Neuronal stem cell (in vitro differentiated cells): Measurements from ENCODE around the gene CDC42BPA.
"Not testable (repeated sequence)": the region's sequence is repeated elsewhere in the genome, so short reads cannot be mapped to it uniquely, and the experiment has no call there.

Experiments
- DNase-seq: peaks from one replicate; pipeline ENCODE4 v3.0.0-alpha.2; 2013; ENCODE audit warnings: low spot score
- H2AFZ ChIP-seq: one replicate; pipeline ENCODE4 v1.6.1; 2013; ENCODE audit warnings: mild to moderate bottlenecking, low read length, inconsistent platforms
- H2AK5ac ChIP-seq: 2 replicates; pipeline ENCODE4 v1.6.1; 2013; ENCODE audit warnings: low read depth, mild to moderate bottlenecking, inconsistent platforms, low read length, moderate library complexity, mixed read lengths
- H2BK120ac ChIP-seq: 2 replicates; pipeline ENCODE4 v1.6.1; 2013; ENCODE audit warnings: low read depth, mild to moderate bottlenecking, inconsistent platforms, low read length, moderate library complexity, mixed read lengths
- H2BK12ac ChIP-seq: one replicate; pipeline ENCODE4 v1.6.1; 2013; ENCODE audit warnings: low read length, inconsistent platforms
- H2BK15ac ChIP-seq: 2 replicates; pipeline ENCODE4 v1.6.1; 2013; ENCODE audit warnings: mild to moderate bottlenecking, low read length, inconsistent platforms, mixed read lengths
- H2BK5ac ChIP-seq: one replicate; pipeline ENCODE4 v1.6.1; 2013; ENCODE audit warnings: inconsistent platforms, mild to moderate bottlenecking, low read length, moderate library complexity
- H3K14ac ChIP-seq: one replicate; pipeline ENCODE4 v1.6.1; 2013; ENCODE audit warnings: low read length, inconsistent platforms
- H3K18ac ChIP-seq: 2 replicates; pipeline ENCODE4 v1.6.1; 2013; ENCODE audit warnings: low read length, inconsistent platforms
- H3K23ac ChIP-seq: 2 replicates; pipeline ENCODE4 v1.6.1; 2013; ENCODE audit warnings: low read depth, mild to moderate bottlenecking, mixed read lengths, low read length, inconsistent platforms; ENCODE audit not compliant: poor library complexity
- H3K27ac ChIP-seq: replicated peaks from 3 replicates; pipeline ENCODE4 v1.5.1; 2013; ENCODE audit warnings: low read length, inconsistent platforms
- H3K27me3 ChIP-seq, 3 experiments: 2 replicates each; pipeline ENCODE4 v1.6.1; 2013; ENCODE audit warnings: low read length in 3 of 3, mild to moderate bottlenecking in 2 of 3, inconsistent platforms in 1 of 3, low read depth in 1 of 3, mixed read lengths in 1 of 3, moderate library complexity in 1 of 3; ENCODE audit not compliant: control insufficient read depth in 3 of 3, insufficient read depth in 3 of 3
- H3K36me3 ChIP-seq, 2 donors: replicated peaks in 1 of 2; 2 replicates each; pipeline ENCODE4 v1.6.1; 2013; ENCODE audit warnings: low read length in 2 of 2; ENCODE audit not compliant: control insufficient read depth in 2 of 2, insufficient read depth in 2 of 2
- H3K4ac ChIP-seq: 2 replicates; pipeline ENCODE4 v1.6.1; 2013; ENCODE audit warnings: inconsistent platforms, mild to moderate bottlenecking, low read length, moderate library complexity
- H3K4me1 ChIP-seq, 2 donors: 1 replicate in 1 of 2; 2 replicates in 1 of 2; pipeline ENCODE4 v1.6.1; 2013; ENCODE audit warnings: low read length in 2 of 2, low read depth in 1 of 2; ENCODE audit not compliant: control insufficient read depth in 2 of 2, insufficient read depth in 1 of 2
- H3K4me2 ChIP-seq: one replicate; pipeline ENCODE4 v1.6.1; 2013; ENCODE audit warnings: mild to moderate bottlenecking, low read length, inconsistent platforms; ENCODE audit not compliant: insufficient read depth, poor library complexity, severe bottlenecking
- H3K4me3 ChIP-seq, 2 donors: 2 replicates each; pipeline ENCODE4 v1.5.1; 2013; ENCODE audit warnings: low read length in 2 of 2, mild to moderate bottlenecking in 2 of 2, inconsistent platforms in 1 of 2, moderate library complexity in 1 of 2
- H3K79me1 ChIP-seq: one replicate; pipeline ENCODE4 v1.6.1; 2013; ENCODE audit warnings: low read depth, mild to moderate bottlenecking, inconsistent platforms, low read length, moderate library complexity
- H3K9ac ChIP-seq: one replicate; pipeline ENCODE4 v1.6.1; 2013; ENCODE audit warnings: mild to moderate bottlenecking, low read depth, low read length, inconsistent platforms; ENCODE audit not compliant: poor library complexity
- H3K9me3 ChIP-seq, 2 donors: replicated peaks in 1 of 2; 2 replicates each; pipeline versions ENCODE3 to v1.6.1; 2013; ENCODE audit warnings: low read length in 2 of 2, mild to moderate bottlenecking in 2 of 2, inconsistent platforms in 1 of 2, low read depth in 1 of 2, mixed read lengths in 1 of 2, moderate library complexity in 1 of 2; ENCODE audit not compliant: control insufficient read depth in 2 of 2, insufficient read depth in 1 of 2
- H4K8ac ChIP-seq: one replicate; pipeline ENCODE4 v1.6.1; 2013; ENCODE audit warnings: low read depth, mild to moderate bottlenecking, inconsistent platforms, low read length, moderate library complexity
- H4K91ac ChIP-seq: one replicate; pipeline ENCODE4 v1.6.1; 2013; ENCODE audit warnings: low read length, low read depth, mild to moderate bottlenecking, inconsistent platforms; ENCODE audit not compliant: poor library complexity
- WGBS, 2 donors: extraction: QIAGEN DNeasy Blood & Tissue Kit; methylation state at CpG; one replicate each; pipeline ENCODE4 v1.1.7; 2013; ENCODE audit warnings: missing lambda C conversion rate in 2 of 2, mixed read lengths in 1 of 2; ENCODE audit not compliant: insufficient read length in 2 of 2, insufficient replicate concordance in 1 of 2; ENCODE audit errors: extremely low coverage in 2 of 2; 5-methylcytosine and 5-hydroxymethylcytosine counted together

CDC42BPA gene

DNA sequence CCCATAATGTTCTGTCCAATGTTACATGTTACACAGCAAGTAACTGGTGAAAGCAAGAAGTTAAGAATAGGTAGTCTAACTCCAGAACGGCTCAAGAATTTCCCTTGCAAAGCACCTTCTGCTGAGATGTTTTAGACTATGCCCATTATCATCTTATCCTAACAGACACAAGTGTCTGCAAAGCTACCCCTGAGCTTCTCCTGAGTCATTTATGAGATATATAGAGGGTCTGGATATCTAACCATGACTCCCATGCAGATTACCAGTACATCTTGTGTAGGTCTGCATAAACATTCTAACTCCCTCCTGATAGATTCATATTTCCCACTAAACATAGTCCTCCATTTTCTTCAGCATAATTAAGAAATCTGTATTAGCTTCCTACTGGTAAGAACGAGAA, 206.5 kb downstream of the CDC42BPA start:
- H3K4me3 ChIP-seq, result no peak overlapping the region
- H3K14ac ChIP-seq, result no peak overlapping the region
- no peaks in the 10 kb centered on the region for H3K27me3 ChIP-seq
- no peak overlapping the region for H3K9ac ChIP-seq
- peaks cover 2 to 29% of the 10 kb centered on the region in 2 donors for H3K36me3 ChIP-seq
- H3K4me1 ChIP-seq, result no peaks in the 10 kb centered on the region
- H3K18ac ChIP-seq, result no peak overlapping the region
- H2AK5ac ChIP-seq, result no peak overlapping the region
- H3K4me2 ChIP-seq, result no peak overlapping the region
- no peak overlapping the region for H3K4ac ChIP-seq
- no peak overlapping the region for H3K27ac ChIP-seq
- H4K8ac ChIP-seq, result no peak overlapping the region
- no peaks in the 10 kb centered on the region for H3K79me1 ChIP-seq
- no CpG with 5 or more reads among the region's 2 CpGs for whole genome bisulfite sequencing, 2 donors
- H2AFZ ChIP-seq, result no peak overlapping the region
- H4K91ac ChIP-seq, result no peak overlapping the region
- peaks cover 0 to 5% of the 10 kb centered on the region in 2 donors for H3K9me3 ChIP-seq
- no peak overlapping the region for H2BK120ac ChIP-seq
- H2BK15ac ChIP-seq, result no peak overlapping the region
- no peak overlapping the region for H2BK5ac ChIP-seq
- no peak for DNase-seq
- no peak overlapping the region for H3K23ac ChIP-seq
- no peak overlapping the region for H2BK12ac ChIP-seq

GRCh38 chr1:227105291-227105690, 213.0 kb downstream of the CDC42BPA start:
- not testable (repeated sequence) for H2BK120ac ChIP-seq, H2BK15ac ChIP-seq, H3K23ac ChIP-seq, H3K9me3 ChIP-seq, H2AK5ac ChIP-seq, H3K27ac ChIP-seq, H2BK5ac ChIP-seq, H3K18ac ChIP-seq, H3K79me1 ChIP-seq, H3K14ac ChIP-seq, H4K8ac ChIP-seq, H2BK12ac ChIP-seq, H3K4me1 ChIP-seq, H3K9ac ChIP-seq, DNase-seq, H3K4me2 ChIP-seq, H3K4me3 ChIP-seq, H2AFZ ChIP-seq, H4K91ac ChIP-seq, H3K4ac ChIP-seq, H3K27me3 ChIP-seq
- no CpG with 5 or more reads among the region's 3 CpGs for WGBS, 2 donors
- peaks cover 2 to 26% of the 10 kb centered on the region in 2 donors for H3K36me3 ChIP-seq

DNA sequence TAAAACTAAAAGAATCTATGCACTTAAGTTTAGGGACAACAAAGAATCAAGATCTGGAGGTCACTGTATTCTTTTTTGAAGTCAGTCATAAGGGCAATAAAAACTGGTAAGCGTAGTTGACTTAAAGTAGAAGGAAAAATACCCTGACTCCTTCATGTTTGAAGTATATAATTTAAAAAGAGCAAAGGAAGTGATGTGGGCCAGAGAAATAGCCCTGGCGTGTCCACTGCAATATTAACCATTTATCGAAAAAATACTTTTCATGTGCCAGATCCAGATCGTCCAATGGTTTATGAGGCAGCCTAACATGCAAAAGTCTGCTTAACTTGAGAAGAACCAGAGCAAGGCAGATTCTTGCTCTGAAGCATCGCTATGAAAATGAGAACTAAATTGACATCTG, 216.2 kb downstream of the CDC42BPA start:
- Histone ChIP-seq H2BK15ac (no peak overlapping the region), H3K4me1 (no peaks in the 10 kb centered on the region), H3K14ac (no peak overlapping the region), H3K9ac (no peak overlapping the region), H3K9me3 (peaks cover 0 to 4% of the 10 kb centered on the region in 2 donors), H2BK5ac (no peak overlapping the region), H4K91ac (no peak overlapping the region), H3K23ac (no peak overlapping the region), H2BK12ac (no peak overlapping the region), H3K27me3 (no peaks in the 10 kb centered on the region), H4K8ac (no peak overlapping the region), H3K36me3 (peaks cover 0 to 44% of the 10 kb centered on the region in 2 donors), H2AFZ (no peak overlapping the region), H2BK120ac (no peak overlapping the region), H3K4me2 (no peak overlapping the region), H3K79me1 (no peaks in the 10 kb centered on the region), H3K4me3 (no peak overlapping the region), H3K18ac (no peak overlapping the region), H2AK5ac (no peak overlapping the region), H3K4ac (no peak overlapping the region), H3K27ac (no peak overlapping the region)
- no CpG with 5 or more reads among the region's 5 CpGs for WGBS, 2 donors
- DNase-seq, result no peak

DNA sequence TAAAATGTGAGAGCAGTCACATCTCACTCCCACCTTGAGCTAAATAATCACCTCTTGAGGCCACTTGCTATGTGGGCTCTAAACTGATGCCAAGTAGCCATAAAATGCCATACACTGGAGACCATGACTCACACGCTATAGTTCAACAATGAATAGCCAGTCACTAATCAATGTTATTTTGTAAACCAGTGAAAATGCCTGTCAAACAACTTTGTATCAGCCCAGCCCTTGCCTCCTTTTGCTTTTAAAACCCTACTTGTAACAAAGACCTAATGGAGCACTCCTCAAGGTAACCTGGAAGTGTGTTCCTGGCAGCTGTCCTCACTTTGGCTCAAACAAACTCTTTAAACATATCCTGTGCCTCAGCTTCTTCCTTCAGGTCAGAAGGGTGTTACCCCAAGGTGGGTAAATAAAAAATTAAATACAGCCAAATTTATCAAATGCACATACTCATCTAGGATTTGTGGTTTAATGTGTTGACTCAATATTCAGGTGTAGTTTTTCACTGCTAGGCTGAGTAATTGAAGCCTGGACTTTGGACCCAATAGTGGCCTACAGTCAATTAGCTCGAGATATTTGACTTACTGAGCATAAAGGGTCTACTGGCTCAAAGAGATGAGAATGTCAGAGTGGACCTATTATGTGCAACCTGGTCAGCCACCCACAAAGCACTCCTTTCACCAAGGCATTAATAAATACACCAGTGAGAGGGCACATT, 223.9 kb downstream of the CDC42BPA start:
- Histone ChIP-seq H3K4me1 (no peaks in the 10 kb centered on the region), H4K91ac (no peak overlapping the region), H4K8ac (no peak overlapping the region), H3K23ac (no peak overlapping the region), H3K4me3 (no peak overlapping the region), H2AFZ (no peak overlapping the region), H3K4me2 (no peak overlapping the region), H2AK5ac (no peak overlapping the region), H2BK15ac (no peak overlapping the region), H3K4ac (no peak overlapping the region), H3K9me3 (no peaks in the 10 kb centered on the region), H3K18ac (no peak overlapping the region), H2BK12ac (no peak overlapping the region), H3K14ac (no peak overlapping the region), H3K79me1 (no peaks in the 10 kb centered on the region), H3K27me3 (no peaks in the 10 kb centered on the region), H2BK120ac (no peak overlapping the region), H2BK5ac (no peak overlapping the region), H3K27ac (no peak overlapping the region), H3K36me3 (peaks cover 2 to 41% of the 10 kb centered on the region in 2 donors), H3K9ac (no peak overlapping the region)
- no CpG with 5 or more reads among the region's 2 CpGs for WGBS, 2 donors
- DNase-seq, result no peak
